Measurements from ENCODE around the gene KISS1.
"Not testable (repeated sequence)": the region's sequence is repeated elsewhere in the genome, so short reads cannot be mapped to it uniquely, and the experiment has no call there.

KISS1 gene, protein sequence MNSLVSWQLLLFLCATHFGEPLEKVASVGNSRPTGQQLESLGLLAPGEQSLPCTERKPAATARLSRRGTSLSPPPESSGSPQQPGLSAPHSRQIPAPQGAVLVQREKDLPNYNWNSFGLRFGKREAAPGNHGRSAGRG

DNA sequence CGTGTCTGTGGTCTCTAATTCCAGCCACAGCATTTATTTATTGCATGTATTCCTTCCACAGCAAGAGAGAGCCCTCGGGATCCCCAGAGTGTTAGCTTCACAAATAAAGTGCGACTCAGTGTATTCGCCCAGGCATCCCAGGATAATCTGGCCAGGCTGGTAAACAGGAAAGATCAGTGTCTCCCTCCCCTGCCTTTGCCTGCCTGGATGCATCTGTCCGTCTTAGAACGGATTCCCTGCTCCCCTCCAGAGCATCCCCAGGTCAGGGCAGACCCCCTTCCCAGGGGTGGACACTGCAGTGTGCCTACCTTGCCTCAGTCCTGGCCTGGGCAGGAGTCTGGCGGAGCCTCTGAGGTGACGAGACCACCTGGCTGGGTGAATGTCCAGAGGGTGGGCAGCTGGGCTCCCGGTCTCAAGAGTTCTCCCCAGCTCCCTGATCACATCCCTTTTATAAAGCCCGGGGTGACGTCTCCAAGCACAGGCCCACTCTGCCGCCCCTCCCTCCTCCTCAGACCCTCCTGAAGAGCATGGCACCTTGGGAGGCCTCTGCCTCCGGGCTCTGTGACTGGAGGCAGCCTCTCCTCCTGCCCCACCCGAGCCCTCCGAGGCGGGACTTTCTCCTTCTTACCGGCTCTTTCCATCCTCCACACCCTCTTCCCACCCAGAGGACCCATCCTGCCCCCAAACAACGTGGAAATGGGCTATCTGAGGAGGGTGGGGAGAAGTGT, at the start of gene KISS1:
TSS of gene KISS1 (minus strand) at position 424 of the 728 bp plus-strand sequence. CDS start 3,615 bp downstream, outside the sequence.
- DNase-seq, result no peak

DNA sequence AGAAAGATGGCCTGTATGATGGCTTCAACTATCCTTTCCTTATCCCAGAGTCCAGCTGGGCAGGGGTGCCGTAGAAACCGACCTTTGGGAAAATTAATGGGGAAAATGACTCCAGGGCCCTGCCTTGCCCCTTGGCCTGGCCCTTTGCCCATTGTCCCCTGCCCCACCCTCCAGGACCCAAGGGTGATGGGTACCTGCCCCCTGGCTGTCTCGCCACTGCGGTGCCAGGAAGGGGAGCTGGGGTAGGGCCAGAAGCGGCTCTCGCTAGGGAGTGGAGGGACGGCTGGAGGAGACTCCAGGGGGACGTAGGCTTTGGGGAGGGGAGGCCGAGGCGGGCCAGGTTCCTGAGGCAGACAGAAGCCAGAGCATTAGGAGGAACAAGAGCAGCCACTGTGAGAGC, 46.6 kb upstream of the KISS1 start:
- no peak for DNase-seq

DNA sequence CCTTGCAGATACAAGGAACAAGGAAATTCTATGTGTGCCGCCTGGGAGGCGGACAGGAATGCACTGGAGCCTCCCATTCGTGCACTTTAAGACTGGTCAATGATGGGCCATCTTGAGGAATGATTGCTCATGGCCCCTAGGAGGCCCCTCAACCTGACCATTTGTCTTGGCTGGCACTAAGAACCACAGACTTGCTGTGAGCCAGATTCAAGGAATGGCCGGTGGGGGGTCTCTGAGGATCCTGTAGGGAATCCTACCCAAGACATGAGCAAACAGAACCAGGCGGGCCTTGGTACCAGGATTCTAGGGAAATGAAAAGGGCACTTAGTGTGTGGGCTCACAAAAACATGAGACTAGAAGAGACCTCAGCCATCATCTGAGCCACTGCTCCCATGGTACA, 45.6 kb upstream of the KISS1 start:
- DNase-seq, result no peak

DNA sequence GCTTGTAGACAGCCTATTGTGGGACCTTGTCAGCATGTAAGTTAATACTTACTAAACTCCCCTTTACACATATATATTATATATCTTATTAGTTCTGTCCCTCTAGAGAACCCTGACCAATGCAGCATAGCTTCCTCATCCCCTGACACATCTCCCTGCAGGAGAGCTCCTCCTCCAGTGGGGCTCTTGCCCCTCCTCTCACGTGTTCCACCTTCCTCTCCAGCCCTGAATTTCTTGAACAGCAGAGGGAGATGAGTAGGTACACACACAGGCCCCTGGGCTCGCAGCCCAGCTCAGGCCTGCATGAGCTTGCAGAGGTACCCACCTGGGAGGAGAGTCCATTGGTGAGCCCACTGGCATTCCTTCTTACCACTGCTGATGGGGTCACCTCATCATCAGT, 44.8 kb upstream of the KISS1 start:
- no peak for DNase-seq

DNA sequence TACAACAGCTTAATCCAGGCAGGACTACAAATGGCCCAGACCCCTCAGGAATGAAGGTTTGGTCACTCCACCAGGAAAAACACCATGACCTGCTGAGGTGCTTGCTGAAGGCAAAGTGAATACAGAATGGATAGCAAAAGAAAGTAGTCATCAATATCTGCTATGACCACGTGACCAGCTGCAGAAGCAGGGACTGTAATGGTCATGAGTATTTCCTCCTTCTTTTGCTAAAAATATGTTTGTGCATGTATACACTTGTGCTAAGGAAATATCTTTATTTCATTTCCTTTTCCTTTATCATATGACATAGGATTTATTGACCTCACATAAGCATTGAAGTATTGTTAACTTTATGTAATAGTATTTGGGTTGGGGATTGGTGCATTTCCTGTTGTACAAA, 43.9 kb upstream of the KISS1 start:
- DNase-seq, result no peak

DNA sequence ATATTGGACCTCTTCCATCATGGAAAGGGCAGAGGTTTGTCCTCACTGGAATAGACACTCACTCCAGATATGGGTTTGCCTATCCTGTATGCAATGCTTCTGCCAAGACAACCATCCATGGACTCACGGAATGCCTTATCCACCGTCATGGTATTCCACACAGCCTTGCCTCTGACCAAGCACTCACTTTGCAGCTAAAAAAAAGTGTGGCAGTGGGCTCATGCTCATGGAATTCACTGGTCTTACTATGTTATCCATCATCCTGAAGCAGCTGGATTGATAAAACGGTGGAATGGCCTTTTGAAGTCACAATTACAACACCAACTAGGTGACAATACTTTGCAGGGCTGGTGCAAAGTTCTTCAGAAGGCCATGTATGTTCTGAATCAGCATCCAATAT, 43.1 kb upstream of the KISS1 start:
- not testable (repeated sequence) for DNase-seq

DNA sequence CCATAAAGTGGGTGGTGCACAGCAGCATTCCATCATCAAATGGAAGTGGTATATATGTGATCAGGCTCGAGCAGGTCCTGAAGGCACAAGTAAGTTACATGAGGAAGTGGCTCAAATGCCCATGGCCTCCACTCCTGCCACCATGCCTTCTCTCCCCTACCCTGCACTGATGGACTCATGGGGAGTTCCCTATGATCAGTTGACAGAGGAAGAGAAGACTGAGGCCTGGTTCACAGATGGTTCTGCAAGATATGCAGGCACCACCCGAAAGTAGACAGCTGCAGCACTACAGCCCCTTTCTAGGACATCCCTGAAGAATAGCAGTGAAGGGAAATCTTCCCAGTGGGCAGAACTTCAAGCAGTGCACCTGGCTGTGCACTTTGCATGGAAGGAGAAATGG, 42.2 kb upstream of the KISS1 start:
- not testable (repeated sequence) for DNase-seq

DNA sequence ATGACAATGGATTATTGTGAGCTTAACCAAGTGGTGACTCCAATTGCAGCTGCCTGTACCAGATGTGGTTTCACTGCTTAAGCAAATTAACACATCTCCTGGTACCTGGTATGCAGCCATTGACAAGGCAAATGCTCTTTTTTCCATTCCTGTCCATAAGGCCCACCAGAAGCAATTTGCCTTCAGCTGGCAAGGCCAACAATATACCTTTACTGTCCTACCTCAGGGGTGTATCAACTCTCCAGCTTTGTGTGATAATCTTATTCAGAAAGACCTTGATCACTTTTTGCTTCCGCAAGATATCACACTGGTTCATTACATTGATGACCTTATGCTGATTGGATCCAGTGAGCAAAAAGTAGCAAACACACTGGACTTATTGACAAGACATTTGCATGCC, 41.2 kb upstream of the KISS1 start:
- DNase-seq, result not testable (repeated sequence)

DNA sequence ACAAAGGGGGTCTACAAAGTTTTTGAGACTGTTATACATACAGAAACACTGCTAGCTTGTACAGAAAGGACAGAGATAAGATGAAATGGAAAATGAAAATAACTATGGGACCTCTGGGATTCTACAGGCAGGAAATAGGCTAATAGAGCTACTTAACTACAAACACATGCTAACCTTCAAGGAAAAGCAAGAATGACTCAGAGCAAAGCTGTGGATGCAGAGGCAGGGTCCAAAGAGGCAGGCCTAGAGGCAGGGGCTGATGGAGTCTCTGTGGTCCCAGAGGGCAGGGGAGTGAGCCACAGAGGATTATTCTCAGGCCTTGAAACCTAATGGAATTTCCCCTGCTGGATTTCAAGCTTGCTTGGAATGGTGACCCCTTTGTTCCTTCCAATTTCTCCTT, 36.2 kb upstream of the KISS1 start:
- DNase-seq, result no peak

DNA sequence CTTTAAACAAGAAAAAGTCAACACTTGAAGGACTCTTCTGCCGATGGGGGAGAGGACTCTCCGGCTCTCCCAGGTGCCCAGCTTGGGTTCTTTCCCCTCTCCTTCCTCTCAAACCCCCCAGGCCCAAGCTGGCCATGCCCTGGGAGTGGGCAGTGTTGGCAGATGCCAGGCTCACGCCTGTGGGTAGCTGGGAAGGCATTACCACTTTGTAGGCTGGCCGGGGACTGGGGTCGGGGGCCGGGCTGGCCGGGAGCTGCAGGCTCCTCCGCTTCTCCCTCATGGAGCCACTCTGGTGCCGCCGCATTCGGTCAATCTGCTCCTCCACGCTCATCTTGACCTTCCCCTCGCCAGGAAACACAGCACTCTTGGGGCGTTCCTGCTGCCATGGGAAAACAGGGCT, 33.9 kb upstream of the KISS1 start:
- no peak for DNase-seq

DNA sequence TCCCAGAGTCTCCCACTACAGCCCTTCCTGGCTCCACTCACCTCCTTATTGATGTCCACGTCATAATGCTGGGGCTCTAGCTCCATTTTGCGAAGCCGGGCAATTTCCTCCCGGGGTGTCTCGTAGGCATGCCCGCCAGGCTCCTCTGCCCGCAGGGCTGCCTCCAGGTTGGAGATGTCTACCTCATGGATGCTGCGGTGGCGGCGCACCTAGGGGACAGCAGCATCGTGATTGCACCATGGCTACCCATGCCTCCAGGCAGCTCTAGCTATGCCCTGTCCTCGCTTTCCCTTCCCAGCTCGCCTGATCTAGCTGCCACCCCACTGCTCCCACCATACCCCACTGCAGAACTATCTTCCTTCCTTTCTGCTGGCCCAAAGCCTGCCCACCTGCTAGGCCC, 32.6 kb upstream of the KISS1 start:
- no peak for DNase-seq

DNA sequence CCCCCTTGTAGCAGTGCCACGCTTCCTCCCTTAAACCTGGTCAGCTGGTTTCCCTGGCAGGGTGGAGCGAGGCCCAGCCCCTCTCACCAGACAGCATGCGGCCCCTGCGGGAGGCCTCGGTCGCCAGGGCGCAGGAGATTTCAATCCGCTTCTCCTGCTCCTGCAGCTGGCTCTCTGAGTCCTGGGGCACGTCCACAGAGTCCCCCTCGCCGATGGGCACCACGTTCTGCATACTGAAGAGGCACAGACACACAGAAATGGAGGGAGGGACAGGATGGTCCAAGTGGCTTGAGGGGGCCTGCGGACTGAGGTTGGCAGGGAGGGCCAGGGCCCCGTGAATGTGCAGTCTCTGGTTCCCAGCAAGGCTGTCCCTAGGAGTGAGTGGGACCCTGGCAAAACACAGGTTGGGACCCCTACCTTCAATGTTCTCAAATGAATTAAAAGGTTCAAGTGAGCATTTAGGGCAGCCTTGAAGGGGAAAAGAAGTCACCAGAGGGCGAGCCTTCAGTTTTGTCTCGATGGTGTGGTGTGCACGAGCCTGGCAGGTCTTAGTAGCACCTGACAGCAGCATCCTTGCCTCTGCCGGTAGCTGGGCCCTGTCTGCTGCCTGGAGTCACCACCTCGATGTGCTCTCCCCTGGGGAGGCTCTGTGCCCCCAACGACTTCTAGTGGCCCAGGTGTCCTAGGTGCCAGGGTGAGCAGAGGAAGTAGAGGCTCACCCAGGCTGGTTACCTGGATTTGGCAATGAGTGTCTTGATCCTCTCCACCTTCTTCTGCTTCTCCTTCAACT, 31.9 kb upstream of the KISS1 start:
- no peak for DNase-seq

DNA sequence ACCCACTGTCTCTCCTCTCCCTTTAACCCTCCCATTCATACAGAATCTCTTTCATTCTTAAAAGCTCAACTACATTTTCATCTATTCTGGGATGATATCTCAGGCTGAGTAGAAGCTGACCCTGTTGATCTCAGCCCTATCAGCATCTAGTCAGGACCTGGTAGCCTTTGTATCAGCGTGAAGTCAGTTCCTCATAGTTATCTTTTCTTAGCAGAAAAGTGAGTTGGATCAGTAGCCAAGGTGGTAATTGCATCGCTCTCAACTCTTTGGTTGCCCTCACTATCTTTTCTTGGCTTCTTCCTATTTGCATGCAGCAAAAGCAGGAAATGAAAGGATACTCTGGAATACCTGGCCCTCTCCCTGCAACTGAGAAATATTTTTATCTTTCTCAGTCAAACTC, 31.1 kb upstream of the KISS1 start:
- DNase-seq, result no peak

DNA sequence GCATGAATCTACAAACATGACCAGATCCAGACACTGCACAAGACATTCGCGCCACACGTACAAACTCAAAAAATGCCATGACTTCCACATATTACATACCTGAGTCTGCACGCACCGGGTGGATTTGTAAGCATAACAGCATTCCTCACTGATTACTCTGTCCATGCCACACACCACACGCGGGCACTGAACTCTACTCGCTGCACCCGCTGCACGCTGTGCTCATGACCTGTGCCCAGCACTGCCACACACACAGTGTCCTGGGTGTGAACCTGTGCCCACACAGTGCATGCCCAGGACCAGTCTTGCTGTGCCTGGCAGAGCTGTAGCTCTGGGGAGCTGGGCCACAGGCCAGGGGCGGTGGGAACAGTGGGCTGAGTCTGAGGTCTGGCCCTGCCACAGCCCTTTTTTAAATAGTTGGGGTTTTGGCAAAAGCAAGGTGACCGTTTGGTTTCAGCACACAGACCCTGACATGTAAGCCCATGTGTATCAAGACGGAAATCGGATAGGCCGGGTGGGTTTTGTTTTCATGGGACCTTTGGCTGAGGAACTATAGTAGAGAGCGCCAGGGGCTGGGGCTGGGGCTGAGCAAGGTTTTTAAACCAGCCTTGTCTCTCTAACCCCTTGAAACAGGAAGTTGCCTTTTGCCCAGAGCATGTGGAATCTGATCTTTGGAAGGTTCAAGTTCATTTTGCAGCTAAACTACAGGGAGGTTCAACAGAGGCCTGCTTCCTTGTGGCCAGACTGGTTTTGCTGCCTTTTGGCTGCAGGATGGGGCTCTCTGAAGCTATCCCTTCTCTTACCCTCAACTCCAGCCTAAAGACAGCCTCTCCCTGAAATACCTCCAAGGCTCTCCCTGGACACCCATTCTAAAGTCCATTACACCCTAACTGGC, 29.8 kb upstream of the KISS1 start:
- DNase-seq, result no peak

DNA sequence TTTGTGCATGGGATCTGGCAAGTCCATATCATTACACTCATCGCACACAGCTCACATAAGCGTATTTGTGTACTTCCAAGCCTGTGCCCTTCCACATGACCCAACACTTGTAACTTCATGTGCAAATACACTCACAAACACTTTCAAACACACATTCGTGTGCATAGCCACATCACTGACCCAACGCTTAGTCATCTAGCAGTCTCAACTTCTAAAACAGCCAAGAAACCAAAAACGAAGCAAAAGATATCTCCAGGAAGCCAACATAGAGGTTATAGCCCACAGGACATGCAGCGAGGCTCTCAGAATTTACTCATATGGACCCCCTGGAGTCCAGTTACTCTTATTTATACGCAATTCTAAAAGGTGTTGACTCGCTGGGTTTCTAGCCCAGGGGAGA, 28.4 kb upstream of the KISS1 start:
- no peak for DNase-seq

DNA sequence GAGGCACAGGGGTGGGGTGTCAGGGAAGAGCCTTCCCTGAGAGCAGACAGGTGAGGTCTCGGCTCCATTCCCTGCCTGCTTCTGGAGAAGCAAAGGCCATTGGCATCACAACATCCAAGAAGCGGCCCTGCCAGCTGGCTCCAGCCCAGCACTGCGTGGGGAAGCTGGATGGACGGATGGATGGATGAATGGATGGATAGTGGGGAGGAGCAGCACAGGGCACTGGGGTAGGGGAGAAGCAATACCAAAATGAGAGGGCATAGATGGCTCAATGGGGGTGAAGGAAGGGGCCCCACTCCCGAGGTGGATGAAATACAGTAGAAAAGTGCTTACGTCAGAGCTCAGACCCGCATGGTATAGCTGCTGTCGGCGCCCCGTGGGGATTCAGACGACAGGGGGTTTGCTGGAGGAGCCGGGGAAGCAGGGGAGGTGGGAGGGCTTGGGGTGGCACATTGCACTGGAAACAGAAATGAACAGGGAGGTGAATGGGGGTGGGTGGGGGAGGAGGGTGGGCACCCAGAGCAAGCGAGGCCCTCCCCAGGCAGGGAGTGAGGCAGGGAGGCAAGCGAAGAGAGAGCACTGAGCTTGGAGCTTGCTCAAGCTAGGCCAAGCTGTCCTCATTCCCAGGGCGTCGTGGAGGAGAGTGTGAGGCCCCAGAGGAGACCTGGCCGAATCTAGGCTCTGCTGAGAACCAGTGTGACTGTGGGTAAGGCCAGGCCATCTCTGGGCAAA, 27.0 kb upstream of the KISS1 start:
- no peak for DNase-seq

DNA sequence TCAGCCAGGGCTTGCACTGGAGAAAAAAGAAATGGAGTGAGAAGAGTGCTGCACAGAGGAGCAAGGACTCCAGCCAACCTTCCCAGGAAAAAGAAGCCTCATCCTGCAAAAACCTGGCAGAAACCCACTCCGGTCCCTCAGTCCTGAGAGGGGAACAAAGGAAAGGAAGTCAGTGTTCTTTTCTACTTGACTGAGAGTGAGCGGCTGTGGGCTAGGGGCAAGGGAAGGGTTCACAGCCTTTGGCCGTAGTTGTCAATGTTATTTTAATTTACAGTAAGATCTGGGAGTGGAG, 26.4 kb upstream of the KISS1 start:
- no peak for DNase-seq

DNA sequence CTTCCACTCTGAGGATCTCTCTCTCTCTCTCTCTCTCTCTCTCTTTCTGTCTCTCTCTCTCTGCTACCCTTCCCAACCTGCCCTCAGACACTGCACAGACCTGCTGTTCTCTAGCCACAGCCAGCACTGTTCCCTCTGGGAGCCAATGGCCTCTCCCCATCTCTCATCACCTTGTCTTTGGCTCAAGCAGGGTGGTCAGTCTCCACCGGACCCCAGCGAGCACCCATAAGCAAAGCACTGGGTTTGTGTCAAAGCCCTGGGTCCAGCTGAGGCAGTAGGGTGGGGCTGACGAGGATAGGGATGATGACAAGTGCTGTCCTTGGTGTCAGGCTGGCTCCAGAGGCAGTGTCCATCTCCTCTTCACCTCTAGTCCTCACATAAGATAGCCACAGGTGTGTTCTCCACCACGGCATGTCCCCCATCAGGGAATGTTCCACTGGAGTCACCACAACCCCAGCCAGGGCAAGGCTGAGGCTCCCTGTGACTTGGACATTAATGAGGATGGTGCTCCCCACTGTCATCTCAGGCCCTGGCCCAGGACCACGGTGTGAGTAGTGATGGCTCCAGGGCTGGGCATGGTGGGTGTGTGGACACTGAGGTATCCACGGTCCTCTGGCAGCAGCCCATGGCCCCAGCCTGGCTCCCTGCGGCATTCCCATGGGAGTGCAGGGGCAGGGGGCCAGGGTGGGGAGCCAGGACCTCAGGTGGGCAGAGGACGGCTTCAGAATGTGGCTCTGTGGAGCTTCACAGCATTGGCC, 25.9 kb upstream of the KISS1 start:
- no peak for DNase-seq

DNA sequence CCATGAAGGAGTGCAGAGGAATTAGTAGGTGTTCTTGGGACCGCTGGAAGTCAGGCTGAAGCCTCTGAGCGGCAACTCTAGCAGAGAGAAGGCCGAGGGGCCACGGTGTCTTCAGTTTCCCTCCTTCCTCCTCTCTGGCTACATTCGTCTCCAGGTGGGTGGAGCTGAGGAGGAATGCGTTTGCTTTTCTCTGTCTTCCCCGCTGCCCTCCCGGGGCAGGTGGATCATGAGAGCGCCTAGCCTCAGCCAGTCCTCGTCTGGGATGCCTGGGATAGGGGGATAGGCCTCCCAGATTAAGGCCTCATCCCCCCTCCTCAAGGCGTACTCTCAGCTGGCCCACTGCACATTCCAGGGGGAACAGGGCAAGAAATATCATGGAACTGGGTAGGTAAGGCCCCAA, 25.0 kb upstream of the KISS1 start:
- no peak for DNase-seq

DNA sequence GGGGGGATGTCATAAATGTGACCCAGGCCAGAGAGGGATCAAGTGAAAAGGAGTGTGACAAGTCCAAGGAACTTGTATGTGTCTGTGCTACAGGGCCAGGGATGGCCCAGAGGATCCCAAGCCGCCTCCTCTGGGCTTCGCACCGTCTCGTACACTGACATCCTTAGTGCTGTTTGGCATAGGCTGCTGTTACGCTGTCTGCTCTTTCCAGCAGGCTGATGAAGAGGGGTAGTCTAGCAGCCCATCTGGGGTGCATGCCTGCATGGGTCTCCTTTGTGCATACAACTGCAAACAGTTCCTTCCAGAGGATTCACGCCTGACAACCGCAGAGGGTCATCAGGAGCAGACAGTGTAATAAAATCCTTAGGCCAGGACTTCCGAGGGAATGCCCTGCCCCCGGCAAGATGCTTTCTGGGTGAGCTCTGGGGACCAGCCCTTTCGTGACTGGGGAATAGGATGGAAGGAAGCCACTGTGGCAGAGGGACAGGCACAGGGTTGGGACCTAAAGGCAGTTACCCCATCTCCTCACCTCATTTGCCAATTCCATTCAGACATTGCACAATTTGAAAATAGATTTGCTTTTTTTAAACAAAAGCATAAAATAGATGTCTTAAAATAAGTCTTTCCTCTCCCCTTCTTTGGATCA, 23.8 kb upstream of the KISS1 start:
- no peak for DNase-seq

DNA sequence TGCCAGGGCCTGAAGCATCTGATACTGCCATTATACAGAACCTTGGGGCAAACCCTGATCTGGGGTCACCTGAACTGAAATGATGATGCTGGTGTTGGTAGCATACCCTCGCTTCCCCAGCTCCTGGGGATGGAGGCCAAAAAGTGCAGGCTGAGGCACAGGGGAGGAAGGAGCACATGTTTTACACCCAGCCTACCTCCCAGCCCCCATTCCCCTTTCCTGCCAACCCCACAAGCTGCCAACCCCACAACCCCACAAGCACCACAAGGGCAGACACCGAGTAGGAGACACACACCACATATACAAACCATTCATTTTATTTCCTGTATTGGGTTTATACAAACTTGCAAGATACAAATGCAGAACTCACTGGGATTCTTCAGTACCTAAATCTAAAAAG, 22.3 kb upstream of the KISS1 start:
- DNase-seq, result no peak

DNA sequence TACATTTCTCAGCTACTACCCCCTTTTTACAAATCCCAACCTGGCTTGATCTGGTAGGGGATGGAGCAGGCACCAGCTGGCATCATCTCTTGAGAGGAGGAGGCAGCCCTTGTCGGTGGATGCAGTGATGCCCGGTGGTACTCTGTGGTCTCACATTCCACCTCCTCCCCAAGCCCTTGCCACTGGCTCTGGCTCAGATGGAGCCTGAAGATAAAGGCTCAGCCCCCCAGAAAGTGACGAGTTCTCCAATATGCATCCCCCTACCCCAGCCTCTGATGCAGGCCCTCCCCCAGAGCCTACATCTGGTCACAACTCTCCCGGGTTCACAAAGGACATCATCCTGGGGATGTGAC, 21.3 kb upstream of the KISS1 start:
- DNase-seq, result no peak

Measured in AML-193 (cell line).